Liver (tissue), 9 donors: ENCODE results near the gene COMMD1. TPM values are rescaled to one million over a fixed set of nuclear protein-coding genes. Genes with fewer than 3 reads are reported as not detected.
A peak's percentile ranks its signal among the peaks of the same experiment; 100 is the strongest.

Experiments used
- DNase-seq: peaks from one replicate; pipeline ENCODE4 v3.0.0-alpha.2; 2017; ENCODE audit warnings: low spot score
- H3K27ac ChIP-seq, 2 donors: one replicate each; pipeline ENCODE4 v1.7.0; 2013; ENCODE audit warnings: inconsistent platforms in 2 of 2, low read length in 2 of 2, control low read depth in 1 of 2, low read depth in 1 of 2, mild to moderate bottlenecking in 1 of 2
- H3K27me3 ChIP-seq, 4 donors: one replicate each; pipeline versions ENCODE4 v1.6.1 to v1.7.0; 2013; ENCODE audit warnings: low read length in 3 of 4, inconsistent platforms in 1 of 4, mild to moderate bottlenecking in 1 of 4, moderate library complexity in 1 of 4; ENCODE audit not compliant: control insufficient read depth in 4 of 4, insufficient read depth in 4 of 4
- H3K36me3 ChIP-seq, 4 donors: one replicate each; pipeline versions ENCODE4 v1.6.1 to v1.7.0; 2013; ENCODE audit warnings: low read length in 3 of 4, mild to moderate bottlenecking in 3 of 4, low read depth in 1 of 4, moderate library complexity in 1 of 4; ENCODE audit not compliant: control insufficient read depth in 4 of 4, insufficient read depth in 3 of 4
- H3K4me1 ChIP-seq, 4 donors: one replicate each; pipeline versions ENCODE4 v1.6.1 to v1.7.0; 2013; ENCODE audit warnings: low read length in 3 of 4, mild to moderate bottlenecking in 3 of 4, moderate library complexity in 1 of 4; ENCODE audit not compliant: control insufficient read depth in 4 of 4, insufficient read depth in 4 of 4
- H3K4me3 ChIP-seq, 3 donors: one replicate each; pipeline versions ENCODE4 v1.6.1 to v1.7.0; 2013; ENCODE audit warnings: low read length in 3 of 3, control low read depth in 1 of 3, low read depth in 1 of 3, mild to moderate bottlenecking in 1 of 3
- H3K9ac ChIP-seq, 2 donors: one replicate each; pipeline ENCODE4 v1.7.0; 2013; ENCODE audit warnings: low read length in 2 of 2, mild to moderate bottlenecking in 2 of 2, moderate library complexity in 2 of 2, control low read depth in 1 of 2, low read depth in 1 of 2
- H3K9me3 ChIP-seq, 4 donors: one replicate each; pipeline versions ENCODE4 v1.6.1 to v1.7.0; 2013; ENCODE audit warnings: low read length in 3 of 4; ENCODE audit not compliant: control insufficient read depth in 4 of 4
- CTCF ChIP-seq: fragments of 150-350 bp; IDR thresholded peaks from 2 replicates; pipeline ENCODE4 v1.5.1; 2017; ENCODE audit warnings: improper control_type of control experiment, low read depth, low read length; ENCODE audit not compliant: missing input control
- EGR1 ChIP-seq, 2 donors: IDR thresholded peaks; 2 replicates each; pipeline ENCODE4 v1.6.1; 2016 to 2018; ENCODE audit warnings: antibody characterized with exemption in 2 of 2, low read depth in 2 of 2
- FOXA1 ChIP-seq: IDR thresholded peaks from 2 replicates; pipeline ENCODE4 v1.6.1; 2016; ENCODE audit warnings: antibody characterized with exemption
- FOXA2 ChIP-seq: IDR thresholded peaks from 2 replicates; pipeline ENCODE4 v1.6.1; 2016; ENCODE audit warnings: antibody characterized with exemption
- GABPA ChIP-seq, 2 donors: IDR thresholded peaks in 1 of 2; conservative IDR thresholded peaks in 1 of 2; 2 replicates each; pipeline ENCODE4 v1.6.1; 2016; ENCODE audit warnings: antibody characterized with exemption in 2 of 2, mild to moderate bottlenecking in 1 of 2, moderate library complexity in 1 of 2
- HNF4A ChIP-seq, 2 donors: conservative IDR thresholded peaks; 2 replicates each; pipeline ENCODE4 v1.6.1; 2016; ENCODE audit warnings: antibody characterized with exemption in 2 of 2, mild to moderate bottlenecking in 2 of 2
- HNF4G ChIP-seq: IDR thresholded peaks from 2 replicates; pipeline ENCODE4 v1.6.1; 2016; ENCODE audit warnings: antibody characterized with exemption
- JUND ChIP-seq, 2 donors: IDR thresholded peaks; 2 replicates each; pipeline ENCODE4 v1.6.1; 2016; ENCODE audit warnings: antibody characterized with exemption in 2 of 2
- NR2F2 ChIP-seq: IDR thresholded peaks from 2 replicates; pipeline ENCODE4 v1.6.1; 2016; ENCODE audit warnings: antibody characterized with exemption
- RAD21 ChIP-seq, 2 donors: IDR thresholded peaks; 2 replicates each; pipeline ENCODE4 v1.6.1; 2016; ENCODE audit warnings: antibody characterized with exemption in 2 of 2, mild to moderate bottlenecking in 2 of 2
- REST ChIP-seq: IDR thresholded peaks from 2 replicates; pipeline ENCODE4 v1.6.1; 2016; ENCODE audit warnings: antibody characterized with exemption, mild to moderate bottlenecking
- RXRA ChIP-seq, 2 donors: IDR thresholded peaks; 2 replicates each; pipeline ENCODE4 v1.6.1; 2017 to 2018; ENCODE audit warnings: antibody characterized with exemption in 2 of 2, mild to moderate bottlenecking in 1 of 2
- SP1 ChIP-seq: IDR thresholded peaks from 2 replicates; pipeline ENCODE4 v1.6.1; 2018; ENCODE audit warnings: antibody characterized with exemption, mild to moderate bottlenecking
- TAF1 ChIP-seq: conservative IDR thresholded peaks from 2 replicates; pipeline ENCODE4 v1.6.1; 2016; ENCODE audit warnings: antibody characterized with exemption, mild to moderate bottlenecking
- YY1 ChIP-seq: IDR thresholded peaks from 2 replicates; pipeline ENCODE4 v1.6.1; 2016; ENCODE audit warnings: antibody characterized with exemption, mild to moderate bottlenecking
- ZBTB33 ChIP-seq: IDR thresholded peaks from 2 replicates; pipeline ENCODE4 v1.6.1; 2016; ENCODE audit warnings: antibody characterized with exemption
- WGBS: extraction: QIAGEN DNeasy Blood & Tissue Kit; methylation state at CpG from one replicate; pipeline ENCODE4 v1.1.7; 2013; 5-methylcytosine and 5-hydroxymethylcytosine counted together
- polyA plus RNA-seq, 2 donors: library from polyadenylated mRNA; stranded (reverse) in 1 of 2; unstranded in 1 of 2; fragments of 200-250 nt in 1 of 2; fragments of >200 nt in 1 of 2; fragmentation: Nextera tagmentation in 1 of 2; extraction: Ambion mirVana in 1 of 2; gene quantifications; one replicate each; pipeline versions ENCODE4 v1.2.1 to v1.2.3, GENCODE V29; 2013 to 2015
- total RNA-seq, 2 donors: library from RNA; depleted of rRNA; stranded (reverse); fragments of >200 nt; gene quantifications; one replicate each; pipeline ENCODE4 v1.2.3, GENCODE V29; 2014
- TF ChIP-seq, protein P1 (sequence below): IDR thresholded peaks from 2 replicates; pipeline ENCODE4 v1.6.1; 2016; ENCODE audit warnings: antibody characterized with exemption
- TF ChIP-seq, protein P2 (sequence below): IDR thresholded peaks from 2 replicates; pipeline ENCODE4 v1.6.1; 2016; ENCODE audit warnings: antibody characterized with exemption
- donor health status: healthy.
- donor health status: healthy.
- donor health status: healthy.
- donor health status: healthy.
- donor health status: healthy.

The COMMD1 gene
- total and polyA plus RNA-seq, 4 donors = 17.4 to 47.9 (median 20.7) TPM

- Histone ChIP-seq H3K4me1 (peaks cover 4 to 19% (median 17%) of the 10 kb centered on the region in 4 donors), H3K4me3 (no peak overlapping the region), H3K27me3 (no peaks in the 10 kb centered on the region), H3K9ac (no peak overlapping the region), H3K36me3 (no peaks in the 10 kb centered on the region), H3K9me3 (no peaks in the 10 kb centered on the region), H3K27ac (no peak overlapping the region)
- TF ChIP-seq SP1 (no peak), RXRA (IDR thresholded peaks at IDR 0.05) (no peak), YY1 (no peak), NR2F2 (no peak), GABPA (IDR thresholded peaks at IDR 0.05 in 1 of 2, conservative IDR thresholded peaks at IDR 0.05 in 1 of 2) (no peak)
- 85% methylated on average over 3 of the region's 3 CpGs for WGBS
- DNase-seq = no peak
Observed at GRCh38 chr2:62010632-62011256, 105.3 kb downstream of the COMMD1 start.

GRCh38 chr2:62013641-62014040 is 108.2 kb downstream of the COMMD1 start:
- Histone ChIP-seq H3K4me3 (no peak overlapping the region), H3K27me3 (no peaks in the 10 kb centered on the region), H3K9me3 (no peaks in the 10 kb centered on the region), H3K4me1 (peaks cover 6 to 21% (median 18%) of the 10 kb centered on the region in 4 donors), H3K9ac (no peak overlapping the region), H3K27ac (no peak overlapping the region), H3K36me3 (no peaks in the 10 kb centered on the region)
- DNase-seq = no peak
- TF ChIP-seq NR2F2 (no peak), REST (no peak), EGR1 (IDR thresholded peaks at IDR 0.05; ENCODE audit: low read depth in 2 of 2) (no peak), FOXA2 (no peak)

DNA sequence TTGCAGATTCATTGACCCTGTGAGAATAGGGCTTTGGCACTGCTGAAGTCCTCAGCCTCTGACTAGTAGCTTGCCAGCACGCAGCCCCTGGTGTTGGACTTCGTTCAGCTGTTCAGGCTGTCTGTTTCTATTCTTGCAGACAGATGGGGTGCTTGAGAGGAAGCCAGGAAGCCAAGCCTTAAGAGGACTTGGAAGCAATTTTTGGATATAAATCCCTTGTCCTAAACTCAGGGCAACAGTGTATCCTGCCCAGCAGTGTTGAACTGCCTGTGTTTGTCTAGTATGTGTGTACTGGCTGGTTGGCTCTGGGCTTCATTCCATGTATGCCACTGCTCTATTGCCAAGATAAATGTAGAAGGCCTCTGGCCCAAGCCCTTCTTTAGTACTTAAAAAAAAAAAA is 108.6 kb downstream of the COMMD1 start:
- Histone ChIP-seq H3K27ac (no peak overlapping the region), H3K36me3 (no peaks in the 10 kb centered on the region), H3K4me1 (peaks cover 6 to 21% (median 18%) of the 10 kb centered on the region in 4 donors), H3K27me3 (no peaks in the 10 kb centered on the region), H3K9me3 (no peaks in the 10 kb centered on the region), H3K4me3 (no peak overlapping the region), H3K9ac (no peak overlapping the region)
- WGBS = 15% methylated on average over 2 of the region's 2 CpGs
- DNase-seq = no peak
- TF ChIP-seq NR2F2 (peak; percentile 63), HNF4G (no peak), RAD21 (IDR thresholded peaks at IDR 0.05) (peak; percentile 49 to 57), HNF4A (conservative IDR thresholded peaks at IDR 0.05) (peak; percentile 52 to 63), SP1 (peak; percentile 52), CTCF (no peak), JUND (IDR thresholded peaks at IDR 0.05) (peak; percentile 28 to 34), RXRA (IDR thresholded peaks at IDR 0.05) (peak; percentile 58 to 60), FOXA1 (peak; percentile 21), GABPA (IDR thresholded peaks at IDR 0.05 in 1 of 2, conservative IDR thresholded peaks at IDR 0.05 in 1 of 2) (no peak), TAF1 (no peak), ZBTB33 (no peak), FOXA2 (peak; percentile 54)
- TF ChIP-seq, protein P1, sequence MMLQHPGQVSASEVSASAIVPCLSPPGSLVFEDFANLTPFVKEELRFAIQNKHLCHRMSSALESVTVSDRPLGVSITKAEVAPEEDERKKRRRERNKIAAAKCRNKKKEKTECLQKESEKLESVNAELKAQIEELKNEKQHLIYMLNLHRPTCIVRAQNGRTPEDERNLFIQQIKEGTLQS = no peak
- TF ChIP-seq, protein P2, sequence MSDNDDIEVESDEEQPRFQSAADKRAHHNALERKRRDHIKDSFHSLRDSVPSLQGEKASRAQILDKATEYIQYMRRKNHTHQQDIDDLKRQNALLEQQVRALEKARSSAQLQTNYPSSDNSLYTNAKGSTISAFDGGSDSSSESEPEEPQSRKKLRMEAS = no peak
